Activated T-cell treated with anti-CD3 and anti-CD28 coated beads, Interleukin-2, amount 50 U/mL, for 48 hours (primary cell): ENCODE data around the gene GCHFR.

ENCODE experiments used
- DNase-seq, 2 experiments: peaks; one replicate each; pipeline ENCODE4 v3.0.0-alpha.2; 2020

The GCHFR gene

DNA sequence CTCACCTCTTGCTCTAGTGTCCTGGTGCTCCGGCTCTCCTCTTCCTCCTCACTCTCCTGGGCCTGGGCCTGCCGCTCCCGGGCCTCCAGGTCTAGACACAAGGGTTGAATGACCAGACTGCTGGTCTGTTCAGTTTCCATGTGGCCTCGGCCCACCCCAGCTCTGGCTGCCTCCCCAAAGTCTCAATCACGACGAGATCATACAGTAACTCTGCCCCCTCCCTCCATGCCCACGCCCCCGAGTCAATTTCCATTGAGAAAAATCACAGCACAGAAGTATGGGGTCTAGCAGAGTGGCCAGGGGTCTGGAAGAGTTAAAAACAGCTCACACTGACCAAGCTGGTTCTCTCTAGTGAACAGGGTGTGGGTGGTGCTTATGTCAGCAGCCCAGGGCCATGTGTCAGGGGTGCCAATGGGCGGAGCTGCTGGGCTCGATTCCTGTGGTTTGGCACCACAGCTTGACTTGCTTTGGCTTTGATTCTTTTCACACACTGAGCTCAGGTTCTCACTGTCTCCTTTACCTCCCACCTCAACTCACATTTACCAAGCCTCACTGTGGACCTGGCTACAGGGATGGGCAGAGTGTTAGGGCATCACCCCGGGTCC, 12.8 kb downstream of the GCHFR start:
- peak in 1 of 2 experiments; percentile 68 for DNase-seq

DNA sequence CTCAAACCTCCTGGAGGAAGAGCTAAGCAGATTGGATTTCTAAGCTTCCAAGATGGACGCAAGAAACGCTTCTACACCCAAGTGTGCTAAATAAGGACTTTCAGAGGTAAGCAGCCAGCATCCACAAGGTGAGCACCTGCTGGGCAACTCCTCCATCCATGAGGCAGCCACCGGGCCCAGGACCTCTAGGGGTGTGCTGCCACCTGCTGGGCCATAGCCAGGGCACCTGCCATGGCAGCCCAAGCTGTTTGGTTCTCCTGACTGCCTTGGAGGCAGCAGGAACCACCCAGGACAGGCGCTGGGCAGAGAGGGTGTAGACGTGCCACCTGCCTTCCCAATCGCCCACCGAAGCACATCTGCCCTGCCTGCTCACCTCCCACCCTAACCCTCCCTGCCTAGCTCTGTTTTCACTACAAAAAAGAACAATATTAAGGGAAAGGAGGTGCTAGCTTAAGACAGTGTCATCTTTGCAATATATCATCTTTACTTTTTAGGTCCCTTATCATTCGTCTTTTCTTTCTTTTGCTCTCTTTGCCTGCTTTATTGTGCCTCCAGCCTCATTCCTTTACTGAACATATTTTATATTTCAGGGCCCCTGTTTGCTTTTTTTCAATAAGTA, 18.9 kb downstream of the GCHFR start:
- DNase-seq, result peak; percentile 81 to 85

GRCh38 chr15:40785164-40785563, 21.3 kb downstream of the GCHFR start:
- DNase-seq, result no peak

DNA sequence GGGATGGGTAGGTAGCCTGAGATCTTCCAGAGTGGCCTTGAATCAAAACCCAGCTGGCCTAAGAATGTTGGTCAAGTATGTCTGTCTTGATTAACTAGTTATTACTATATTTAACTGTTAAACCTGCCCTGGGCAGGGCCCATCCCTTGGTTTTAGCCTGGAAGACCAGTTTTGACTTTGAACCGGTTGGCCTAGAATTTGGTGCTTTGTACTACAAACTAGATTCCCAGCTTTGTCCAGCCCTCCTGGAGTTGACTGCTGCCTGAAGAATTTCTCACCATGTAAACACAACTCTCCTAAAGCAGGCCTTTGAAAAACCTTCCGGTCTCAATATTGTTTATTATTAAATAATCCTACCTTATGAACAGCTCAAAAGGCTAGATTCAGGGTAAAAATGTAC, 21.9 kb downstream of the GCHFR start:
- DNase-seq, result no peak

- DNase-seq, result peak; percentile 64 to 74
These were observed 23.5 kb downstream of the GCHFR start for GRCh38 chr15:40787344-40787841.

DNA sequence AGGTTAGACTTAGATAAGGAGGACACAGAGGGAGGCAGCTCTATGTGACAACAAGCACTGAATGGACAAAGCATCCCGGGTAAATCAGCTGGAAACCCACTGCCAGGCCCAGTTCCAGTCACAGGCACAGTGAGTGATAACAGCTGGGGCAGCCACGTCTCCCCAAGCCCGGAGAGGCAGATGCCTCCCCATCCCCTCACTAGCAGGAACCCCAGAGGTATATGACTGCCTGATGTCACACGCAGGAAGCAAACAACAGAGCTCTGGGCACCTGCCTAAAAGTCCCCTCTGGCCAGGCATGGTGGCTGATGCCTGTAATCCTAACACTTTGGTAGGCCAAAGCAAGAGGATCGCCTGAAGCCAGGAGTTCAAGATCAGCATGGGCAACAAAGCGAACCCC, 24.1 kb downstream of the GCHFR start:
- no peak for DNase-seq

DNA sequence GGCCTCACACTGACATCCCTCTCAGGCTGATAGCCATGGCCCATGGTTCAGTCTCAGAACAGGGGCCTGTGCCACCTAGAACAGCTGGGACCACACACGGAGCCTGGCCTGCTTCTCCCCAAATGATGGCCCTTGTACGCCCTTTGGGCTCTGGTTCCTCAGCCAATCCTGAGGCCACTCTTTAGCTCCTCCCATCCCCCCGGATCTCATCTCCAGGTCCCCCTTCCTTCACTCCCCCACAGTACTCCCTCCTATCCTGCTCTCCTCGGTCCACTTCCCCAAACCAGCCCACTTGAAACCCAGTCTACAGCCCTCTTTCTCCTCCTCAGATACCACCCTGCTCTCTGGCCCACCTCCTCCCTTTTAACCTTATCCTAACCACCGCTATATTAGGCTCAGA, 25.3 kb downstream of the GCHFR start:
- DNase-seq, result no peak

- DNase-seq, result no peak
These were observed 26.1 kb downstream of the GCHFR start for GRCh38 chr15:40789999-40790398.

GRCh38 chr15:40790718-40791117, 26.9 kb downstream of the GCHFR start:
- no peak for DNase-seq

DNA sequence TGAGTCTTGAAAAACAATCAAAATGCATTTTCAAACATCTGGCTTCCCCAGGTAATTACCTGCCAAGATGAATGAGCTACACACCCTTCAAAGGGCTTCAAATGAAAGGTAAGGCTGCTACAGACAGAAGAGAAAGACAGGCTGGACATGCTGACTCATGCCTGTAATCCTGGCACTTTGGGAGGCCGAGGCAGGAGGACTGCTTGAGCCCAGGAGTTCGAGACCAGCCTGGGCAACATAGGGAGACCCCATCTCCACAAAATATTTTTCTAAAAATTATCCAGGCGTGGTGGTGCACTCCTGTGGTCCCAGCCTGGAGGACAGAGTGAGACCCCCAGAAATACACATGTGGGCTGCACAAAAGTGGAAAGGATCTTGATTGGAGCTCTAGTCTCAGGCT, 28.5 kb downstream of the GCHFR start:
- DNase-seq, result no peak

- peak; percentile 64 to 65 for DNase-seq
These were observed 29.5 kb downstream of the GCHFR start for GRCh38 chr15:40793216-40793989.

- DNase-seq, result no peak
These were observed 32.2 kb downstream of the GCHFR start for GRCh38 chr15:40796041-40796440.

DNA sequence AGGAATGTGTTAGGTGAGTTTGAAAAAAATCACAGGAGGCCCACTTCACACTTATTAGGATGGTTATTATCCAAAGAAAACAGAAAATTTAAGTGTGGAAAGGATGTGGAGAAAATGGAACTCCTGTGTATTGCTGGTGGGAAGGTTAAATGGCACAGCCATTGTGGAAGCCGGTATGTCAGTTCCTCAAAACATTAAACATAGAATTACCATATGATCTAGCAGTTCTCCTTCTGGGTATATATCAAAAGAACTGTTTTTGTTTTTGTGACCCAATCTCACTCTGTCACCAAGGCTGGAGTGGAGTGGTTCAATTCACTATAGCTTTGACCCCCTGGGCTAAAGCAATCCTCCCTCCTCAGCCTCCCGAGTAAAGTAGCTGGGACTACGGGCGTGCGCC, 32.6 kb downstream of the GCHFR start:
- no peak for DNase-seq

- DNase-seq, result no peak
These were observed 35.7 kb downstream of the GCHFR start for GRCh38 chr15:40799523-40799922.

- no peak for DNase-seq
These were observed 39.2 kb downstream of the GCHFR start for GRCh38 chr15:40803076-40803475.

DNA sequence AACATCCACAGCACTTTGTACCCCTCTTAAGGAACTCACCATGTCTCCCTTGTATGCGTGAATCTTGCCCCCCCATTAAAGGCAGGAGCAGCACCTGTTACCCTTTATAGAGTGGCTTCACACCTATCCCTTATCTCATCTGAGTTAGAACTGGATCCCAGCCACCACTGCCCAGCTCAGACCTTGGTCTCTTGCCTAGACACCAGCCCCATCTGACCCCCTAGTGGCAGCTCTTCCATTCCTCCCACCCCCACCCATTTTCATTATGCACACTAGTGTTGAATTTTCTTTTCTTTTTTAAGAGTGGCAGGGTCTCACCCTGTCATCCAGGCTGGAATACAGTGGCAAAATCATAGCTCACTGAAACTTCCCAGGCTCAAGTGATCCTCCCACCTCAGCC, 39.8 kb downstream of the GCHFR start:
- DNase-seq, result no peak

DNA sequence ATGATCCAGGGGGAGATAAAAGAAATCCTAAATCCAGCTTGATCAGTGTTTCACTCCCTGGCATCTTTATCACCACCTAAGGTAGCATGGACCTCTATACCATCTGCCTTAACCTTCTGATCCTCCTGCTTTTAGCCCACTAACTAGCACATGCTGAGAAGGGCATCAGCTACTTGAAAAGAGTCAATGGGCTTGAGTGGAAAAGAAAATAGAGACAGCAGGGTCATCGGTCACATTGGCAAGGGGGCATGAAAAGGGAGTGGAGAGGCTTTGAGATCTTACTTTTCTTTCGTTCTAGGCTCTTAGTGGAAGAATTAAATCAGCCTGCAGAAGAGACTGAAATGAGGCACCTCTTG, 42.8 kb downstream of the GCHFR start:
- no peak for DNase-seq

DNA sequence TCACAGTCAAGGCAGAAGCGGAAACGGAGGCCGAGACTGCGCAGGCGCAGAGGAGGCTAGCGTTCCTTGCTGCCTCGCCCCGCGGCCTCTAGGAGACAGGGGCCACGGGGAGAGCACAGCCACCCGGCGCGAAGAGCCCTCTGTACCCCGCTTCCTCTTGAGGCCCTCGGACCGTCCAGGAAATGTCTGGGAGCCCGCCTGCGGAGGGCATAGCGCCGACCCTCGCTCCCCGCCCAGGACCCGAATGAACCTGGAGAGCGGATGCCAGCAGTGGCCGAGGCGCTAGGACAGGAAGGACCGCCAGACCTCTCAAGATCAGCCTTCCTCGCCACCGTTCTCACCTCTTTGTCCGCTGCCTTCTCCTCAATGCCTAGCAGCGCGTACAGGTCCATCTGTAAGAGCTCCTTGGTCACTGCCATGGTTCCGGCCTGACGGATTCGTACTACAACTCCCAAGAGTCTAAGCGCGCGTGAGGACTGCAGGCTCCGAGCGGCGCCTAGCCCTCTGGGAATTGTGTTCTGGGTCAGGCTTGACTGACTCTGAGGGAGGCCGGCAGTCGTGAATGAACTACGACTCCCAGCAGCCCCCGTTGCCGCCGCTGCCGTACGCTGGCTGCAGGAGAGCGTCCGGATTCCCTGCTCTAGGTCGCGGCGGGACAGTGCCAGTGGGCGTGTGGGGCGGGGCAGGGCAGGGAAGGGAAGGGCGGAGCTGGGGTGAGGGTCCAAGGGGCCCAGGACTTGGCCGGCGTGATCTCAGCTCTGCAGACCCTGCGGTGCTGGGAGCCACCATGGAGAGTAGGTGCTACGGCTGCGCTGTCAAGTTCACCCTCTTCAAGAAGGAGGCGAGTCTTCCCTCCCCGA, 43.4 kb downstream of the GCHFR start, which contains the start of the genes DNAJC17 and ZFYVE19:
DNAJC17 (minus strand) TSS at position 446 of the 860 bp plus-strand sequence; CDS start at position 419, 27 bp downstream.
ZFYVE19 (plus strand) TSS at position 62 of the 860 bp plus-strand sequence; CDS start at position 563, 501 bp downstream.
- peak; percentile 96 for DNase-seq

- DNase-seq, result peak in 1 of 2 experiments; percentile 22
These were observed 44.1 kb downstream of the GCHFR start for GRCh38 chr15:40807888-40808461.

GRCh38 chr15:40808861-40809450, 45.1 kb downstream of the GCHFR start:
- no peak for DNase-seq

GRCh38 chr15:40812721-40813425, 49.0 kb downstream of the GCHFR start:
- DNase-seq, result no peak
